GM23248 (cell line): ENCODE data around the gene POLD1. TPM values are rescaled to one million over a fixed set of nuclear protein-coding genes. Genes with fewer than 3 reads are reported as not detected.
A peak's percentile ranks its signal among the peaks of the same experiment; 100 is the strongest.

Experiments
- DNase-seq: peaks from one replicate; pipeline ENCODE4 v3.0.0-alpha.2; 2015
- H2AFZ ChIP-seq: fragments of 200-600 bp; sonication (generic); 2 replicates; pipeline ENCODE4 v1.6.1; 2016; ENCODE audit warnings: antibody characterized with exemption
- H3F3A ChIP-seq: fragments of 200-600 bp; sonication (generic); 2 replicates; pipeline ENCODE4 v1.6.1; 2016; ENCODE audit warnings: mild to moderate bottlenecking, antibody characterized with exemption, mixed run types; ENCODE audit not compliant: insufficient read depth
- H3K27ac ChIP-seq: fragments of 200-600 bp; sonication (generic); 2 replicates; pipeline ENCODE4 v1.5.1; 2016; ENCODE audit warnings: mild to moderate bottlenecking
- H3K27me3 ChIP-seq: fragments of 200-600 bp; sonication (generic); replicated peaks from 2 replicates; pipeline ENCODE4 v1.6.1; 2016; ENCODE audit warnings: mild to moderate bottlenecking; ENCODE audit not compliant: insufficient read depth
- H3K36me3 ChIP-seq: fragments of 200-600 bp; sonication (generic); 2 replicates; pipeline ENCODE4 v1.6.1; 2016; ENCODE audit warnings: low read depth, mild to moderate bottlenecking
- H3K4me1 ChIP-seq: fragments of 200-600 bp; sonication (generic); 2 replicates; pipeline ENCODE4 v1.6.1; 2016; ENCODE audit warnings: mild to moderate bottlenecking; ENCODE audit not compliant: insufficient read depth
- H3K4me2 ChIP-seq: fragments of 200-600 bp; sonication (generic); one replicate; pipeline ENCODE4 v1.6.1; 2016; ENCODE audit warnings: mild to moderate bottlenecking; ENCODE audit not compliant: unreplicated experiment
- H3K4me3 ChIP-seq: fragments of 200-600 bp; sonication (generic); 2 replicates; pipeline ENCODE4 v1.5.1; 2016; ENCODE audit warnings: mild to moderate bottlenecking
- H3K79me2 ChIP-seq: fragments of 200-600 bp; sonication (generic); 2 replicates; pipeline ENCODE4 v1.6.1; 2016; ENCODE audit warnings: mild to moderate bottlenecking; ENCODE audit not compliant: insufficient read depth
- H3K9ac ChIP-seq: fragments of 200-600 bp; sonication (generic); 2 replicates; pipeline ENCODE4 v1.6.1; 2016; ENCODE audit warnings: mild to moderate bottlenecking
- H3K9me2 ChIP-seq: fragments of 200-600 bp; sonication (generic); 2 replicates; pipeline ENCODE4 v1.6.1; 2016; ENCODE audit warnings: mixed run types, mild to moderate bottlenecking, moderate library complexity; ENCODE audit not compliant: insufficient read depth
- H3K9me3 ChIP-seq: fragments of 200-600 bp; sonication (generic); one replicate; pipeline ENCODE4 v1.6.1; 2017; ENCODE audit warnings: low read depth
- H4K20me1 ChIP-seq: fragments of 200-600 bp; sonication (generic); 2 replicates; pipeline ENCODE4 v1.6.0; 2016; ENCODE audit not compliant: insufficient read depth
- EZH2 ChIP-seq: fragments of 200-600 bp; sonication (generic); IDR thresholded peaks from 2 replicates; pipeline ENCODE4 v1.6.1; 2018; ENCODE audit warnings: antibody characterized with exemption, mild to moderate bottlenecking; ENCODE audit not compliant: insufficient read depth, poor library complexity, severe bottlenecking
- EZH2phosphoT487 ChIP-seq: fragments of 200-600 bp; sonication (generic); IDR thresholded peaks from 2 replicates; pipeline ENCODE4 v1.6.1; 2018; ENCODE audit warnings: antibody characterized with exemption, moderate library complexity, mild to moderate bottlenecking, low read depth; ENCODE audit not compliant: insufficient read depth
- WGBS, 2 experiments: methylation state at CpG; one replicate each; pipeline ENCODE4 v1.1.6; 2015 to 2017; ENCODE audit warnings: low lambda C conversion rate in 2 of 2, low coverage in 1 of 2; ENCODE audit errors: missing lambda C conversion rate in 2 of 2; 5-methylcytosine and 5-hydroxymethylcytosine counted together
- in situ Hi-C: fragments of 300-500 bp; cut with MboI; formaldehyde crosslinking; loops from 2 replicates; pipeline ENCODE4 v1.15.0; 2020
- polyA plus RNA-seq: library from polyadenylated mRNA; unstranded; fragments of >200 nt; fragmentation: Nextera tagmentation; extraction: Ambion mirVana; gene quantifications from 2 replicates; pipeline ENCODE4 v1.2.1, GENCODE V29; 2016
- total RNA-seq: library from RNA; depleted of rRNA; stranded (reverse); fragments of >200 nt; shearing (Covaris generic); gene quantifications from 2 replicates; pipeline ENCODE4 v1.2.3, GENCODE V29; 2014

Gene POLD1
- total and polyA plus RNA-seq, 2 experiments from 2014 or later = 12.6 to 18.3 TPM

- Histone ChIP-seq H3K4me1 (0 out of 2 replicates have a peak, but pooled peaks cover 3% of the 10 kb centered on the region), H3F3A (peaks cover 17% of the 10 kb centered on the region), H3K4me2 (no peak overlapping the region), H3K27me3 (no peaks in the 10 kb centered on the region), H3K9me2 (no peaks in the 10 kb centered on the region), H3K9me3 (no peaks in the 10 kb centered on the region), H3K9ac (no peak overlapping the region), H3K27ac (no peak overlapping the region), H3K4me3 (no peak overlapping the region), H3K79me2 (peaks cover 11% of the 10 kb centered on the region), H2AFZ (no peak overlapping the region), H3K36me3 (no peaks in the 10 kb centered on the region; the same call in 1 of the 2 replicates), H4K20me1 (no peaks in the 10 kb centered on the region)
- no peak for DNase-seq
- WGBS, 2 experiments = 88 to 92% methylated on average over 8 of the region's 8 CpGs
- no peak for TF ChIP-seq EZH2
- TF ChIP-seq EZH2phosphoT487 = no peak
- in situ Hi-C loops = no loop called here
Measured at GRCh38 chr19:50380751-50381151, 3.4 kb upstream of the POLD1 start.

DNA sequence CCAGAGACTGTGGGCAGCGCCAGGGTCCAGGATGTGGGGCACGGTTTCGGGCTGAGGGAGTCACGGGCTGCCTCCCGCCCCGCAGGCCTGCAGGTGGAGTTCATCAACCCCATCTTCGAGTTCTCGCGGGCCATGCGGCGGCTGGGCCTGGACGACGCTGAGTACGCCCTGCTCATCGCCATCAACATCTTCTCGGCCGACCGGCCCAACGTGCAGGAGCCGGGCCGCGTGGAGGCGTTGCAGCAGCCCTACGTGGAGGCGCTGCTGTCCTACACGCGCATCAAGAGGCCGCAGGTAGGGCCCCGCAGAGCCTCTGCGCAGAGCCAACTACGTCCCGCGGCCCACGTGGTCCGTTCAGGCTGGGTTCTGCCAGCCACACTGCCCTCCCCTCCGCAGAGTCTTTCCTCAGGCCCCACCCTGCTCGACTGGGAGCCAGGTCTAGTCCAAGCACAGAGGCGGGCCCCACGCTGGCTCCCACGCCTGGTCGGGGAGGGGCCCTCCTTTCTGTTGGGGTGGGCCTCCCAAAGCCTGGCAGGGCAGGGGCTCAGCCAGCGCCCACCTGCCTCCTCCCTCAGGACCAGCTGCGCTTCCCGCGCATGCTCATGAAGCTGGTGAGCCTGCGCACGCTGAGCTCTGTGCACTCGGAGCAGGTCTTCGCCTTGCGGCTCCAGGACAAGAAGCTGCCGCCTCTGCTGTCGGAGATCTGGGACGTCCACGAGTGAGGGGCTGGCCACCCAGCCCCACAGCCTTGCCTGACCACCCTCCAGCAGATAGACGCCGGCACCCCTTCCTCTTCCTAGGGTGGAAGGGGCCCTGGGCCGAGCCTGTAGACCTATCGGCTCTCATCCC lies 2.0 kb upstream of the POLD1 start:
- H3K9me3 ChIP-seq = no peaks in the 10 kb centered on the region
- peaks cover 24% of the 10 kb centered on the region for H3K79me2 ChIP-seq
- H3K9me2 ChIP-seq = no peaks in the 10 kb centered on the region
- H3K36me3 ChIP-seq = no peaks in the 10 kb centered on the region; the same call in 1 of the 2 replicates
- H3K4me3 ChIP-seq = no peak overlapping the region
- H3K4me1 ChIP-seq = 0 out of 2 replicates have a peak, but pooled peaks cover 3% of the 10 kb centered on the region
- peaks cover 17% of the 10 kb centered on the region for H3F3A ChIP-seq
- no peak overlapping the region for H3K4me2 ChIP-seq
- DNase-seq = no peak
- WGBS, 2 experiments = 91 to 93% methylated on average over 52 to 56 of the region's 58 CpGs
- no peak for TF ChIP-seq EZH2
- TF ChIP-seq EZH2phosphoT487 = no peak
- no peaks in the 10 kb centered on the region for H3K27me3 ChIP-seq
- no peak overlapping the region for H3K27ac ChIP-seq
- no peak overlapping the region for H3K9ac ChIP-seq
- no peaks in the 10 kb centered on the region for H4K20me1 ChIP-seq
- no peak overlapping the region for H2AFZ ChIP-seq
- in situ Hi-C loops = no loop called here

DNA sequence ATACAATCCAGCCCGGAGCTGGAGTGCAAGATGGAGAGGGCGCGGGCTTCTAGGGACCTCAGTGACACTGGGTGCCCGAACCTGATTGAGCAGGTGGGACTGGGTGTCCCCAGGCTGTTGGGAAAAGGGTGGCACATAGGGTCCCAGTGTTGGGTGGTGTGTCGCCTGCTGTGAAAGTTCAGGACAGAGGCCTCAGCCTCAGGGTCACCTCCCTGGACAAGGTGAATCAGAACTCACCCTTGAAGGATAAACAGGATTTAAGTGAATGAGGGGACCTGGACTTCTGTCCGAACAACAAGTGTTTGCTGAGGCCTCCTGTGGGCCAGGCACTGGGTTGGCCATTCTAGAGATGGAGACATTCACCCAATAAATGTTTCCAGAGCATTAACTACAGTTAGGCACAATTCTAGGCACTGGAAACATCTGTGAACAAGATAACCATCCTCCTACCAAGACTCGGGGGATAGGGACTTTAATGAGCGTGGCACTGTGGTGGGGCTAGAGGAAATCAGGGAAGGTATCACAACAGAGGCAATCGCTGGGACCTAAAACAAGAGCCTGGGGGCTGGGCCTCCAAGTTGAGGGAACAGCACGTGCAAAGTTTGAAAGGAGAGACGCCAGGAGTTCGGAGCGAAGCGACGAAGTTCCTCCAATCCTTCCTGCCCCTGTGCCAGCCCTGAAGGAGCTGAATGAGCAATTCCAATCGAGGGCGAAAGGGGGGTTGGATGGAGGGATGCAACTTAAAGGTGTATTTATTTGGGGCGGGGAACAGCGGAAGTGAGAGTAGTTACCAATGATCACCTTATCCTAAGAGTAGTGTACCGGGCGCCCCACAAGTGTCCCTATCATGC lies 921 bp upstream of the POLD1 start:
- H4K20me1 ChIP-seq = no peaks in the 10 kb centered on the region
- H3K4me3 ChIP-seq = peak overlapping the region; percentile 77
- H3K79me2 ChIP-seq = peaks cover 23% of the 10 kb centered on the region
- H3K9me3 ChIP-seq = no peaks in the 10 kb centered on the region
- peak overlapping the region; percentile 82 for H3K9ac ChIP-seq
- DNase-seq = peak; percentile 58
- TF ChIP-seq EZH2phosphoT487 = no peak
- no peak for TF ChIP-seq EZH2
- peak overlapping the region; percentile 34; the same call in 1 of the 2 replicates for H2AFZ ChIP-seq
- no peaks in the 10 kb centered on the region for H3K27me3 ChIP-seq
- peak overlapping the region; percentile 51 for H3K27ac ChIP-seq
- WGBS, 2 experiments = 45 to 50% methylated on average over 21 of the region's 21 CpGs
- H3K36me3 ChIP-seq = no peaks in the 10 kb centered on the region; the same call in 1 of the 2 replicates
- peaks cover 3% of the 10 kb centered on the region; the same call in 1 of the 2 replicates for H3K4me1 ChIP-seq
- H3K4me2 ChIP-seq = peak overlapping the region; percentile 68
- in situ Hi-C loops = no loop called here
- H3F3A ChIP-seq = peaks cover 17% of the 10 kb centered on the region
- no peaks in the 10 kb centered on the region for H3K9me2 ChIP-seq
